Measurements from ENCODE around the gene RNF130.
"Not testable (repeated sequence)": the region's sequence is repeated elsewhere in the genome, so short reads cannot be mapped to it uniquely, and the experiment has no call there.

Gene RNF130

GRCh38 chr5:180095545-180095944, 24.0 kb upstream of the RNF130 start:
- H3K27ac ChIP-seq (ENCODE audit: low read length), result no peak overlapping the region
- DNase-seq (ENCODE audit: low read depth, low spot score), result no peak
- no peaks in the 10 kb centered on the region; the same call in 1 of the 2 replicates for H3K36me3 ChIP-seq (ENCODE audit: control insufficient read depth, insufficient read depth, low read length)
- WGBS (ENCODE audit: insufficient coverage, insufficient read length), result no CpG with 5 or more reads among the region's 9 CpGs
- no peaks in the 10 kb centered on the region for H3K9me3 ChIP-seq (ENCODE audit: control insufficient read depth, insufficient read depth, low read length)
- no peak overlapping the region for H3K4me3 ChIP-seq (ENCODE audit: low read length)
- H3K27me3 ChIP-seq (ENCODE audit: control insufficient read depth, insufficient read depth, low read length), result no peaks in the 10 kb centered on the region
- no peaks in the 10 kb centered on the region for H3K4me1 ChIP-seq (ENCODE audit: control insufficient read depth, insufficient read depth, low read length)

GRCh38 chr5:180093651-180094382, 22.3 kb upstream of the RNF130 start:
- WGBS (ENCODE audit: insufficient coverage, insufficient read length), result no CpG with 5 or more reads among the region's 9 CpGs
- H3K27ac ChIP-seq (ENCODE audit: low read length), result no peak overlapping the region
- no peak for DNase-seq (ENCODE audit: low read depth, low spot score)

GRCh38 chr5:180093241-180093640, 21.7 kb upstream of the RNF130 start:
- Histone ChIP-seq H3K4me3 (ENCODE audit: low read length) (no peak overlapping the region), H3K36me3 (ENCODE audit: control insufficient read depth, insufficient read depth, low read length) (no peaks in the 10 kb centered on the region), H3K4me1 (ENCODE audit: control insufficient read depth, insufficient read depth, low read length) (peaks cover 2% of the 10 kb centered on the region), H3K27ac (ENCODE audit: low read length) (no peak overlapping the region), H3K27me3 (ENCODE audit: control insufficient read depth, insufficient read depth, low read length) (no peaks in the 10 kb centered on the region), H3K9me3 (ENCODE audit: control insufficient read depth, insufficient read depth, low read length) (no peaks in the 10 kb centered on the region)
- no CpG with 5 or more reads among the region's 6 CpGs for WGBS (ENCODE audit: insufficient coverage, insufficient read length)
- DNase-seq (ENCODE audit: low read depth, low spot score), result no peak

More at GRCh38 chr5:180093651-180094382, 22.3 kb upstream of the RNF130 start:
- Histone ChIP-seq H3K4me3 (ENCODE audit: low read length) (no peak overlapping the region), H3K4me1 (ENCODE audit: control insufficient read depth, insufficient read depth, low read length) (no peaks in the 10 kb centered on the region), H3K9me3 (ENCODE audit: control insufficient read depth, insufficient read depth, low read length) (no peaks in the 10 kb centered on the region), H3K27me3 (ENCODE audit: control insufficient read depth, insufficient read depth, low read length) (no peaks in the 10 kb centered on the region), H3K36me3 (ENCODE audit: control insufficient read depth, insufficient read depth, low read length) (no peaks in the 10 kb centered on the region)

GRCh38 chr5:180090769-180091546, 19.4 kb upstream of the RNF130 start:
- no peak overlapping the region for H3K27ac ChIP-seq (ENCODE audit: low read length)

GRCh38 chr5:180090098-180090768, 18.7 kb upstream of the RNF130 start:
- H3K4me3 ChIP-seq (ENCODE audit: low read length), result peak overlapping the region; percentile 20; the same call in 1 of the 2 replicates
- peaks cover 3% of the 10 kb centered on the region for H3K4me1 ChIP-seq (ENCODE audit: control insufficient read depth, insufficient read depth, low read length)
- no peaks in the 10 kb centered on the region for H3K27me3 ChIP-seq (ENCODE audit: control insufficient read depth, insufficient read depth, low read length)
- no peaks in the 10 kb centered on the region for H3K9me3 ChIP-seq (ENCODE audit: control insufficient read depth, insufficient read depth, low read length)
- DNase-seq (ENCODE audit: low read depth, low spot score), result peak; percentile 75
- no peaks in the 10 kb centered on the region for H3K36me3 ChIP-seq (ENCODE audit: control insufficient read depth, insufficient read depth, low read length)
- no peak overlapping the region for H3K27ac ChIP-seq (ENCODE audit: low read length)
- no CpG with 5 or more reads among the region's 58 CpGs for WGBS (ENCODE audit: insufficient coverage, insufficient read length)

More at GRCh38 chr5:180090769-180091546, 19.4 kb upstream of the RNF130 start:
- Histone ChIP-seq H3K27me3 (ENCODE audit: control insufficient read depth, insufficient read depth, low read length) (no peaks in the 10 kb centered on the region), H3K4me3 (ENCODE audit: low read length) (no peak overlapping the region), H3K9me3 (ENCODE audit: control insufficient read depth, insufficient read depth, low read length) (no peaks in the 10 kb centered on the region), H3K36me3 (ENCODE audit: control insufficient read depth, insufficient read depth, low read length) (no peaks in the 10 kb centered on the region), H3K4me1 (ENCODE audit: control insufficient read depth, insufficient read depth, low read length) (peaks cover 2% of the 10 kb centered on the region)
- no CpG with 5 or more reads among the region's 17 CpGs for WGBS (ENCODE audit: insufficient coverage, insufficient read length)
- no peak for DNase-seq (ENCODE audit: low read depth, low spot score)

GRCh38 chr5:180089628-180090027, 18.1 kb upstream of the RNF130 start:
- H3K36me3 ChIP-seq (ENCODE audit: control insufficient read depth, insufficient read depth, low read length); H3K4me3 ChIP-seq (ENCODE audit: low read length); H3K9me3 ChIP-seq (ENCODE audit: control insufficient read depth, insufficient read depth, low read length); DNase-seq (ENCODE audit: low read depth, low spot score); H3K27ac ChIP-seq (ENCODE audit: low read length); H3K4me1 ChIP-seq (ENCODE audit: control insufficient read depth, insufficient read depth, low read length); H3K27me3 ChIP-seq (ENCODE audit: control insufficient read depth, insufficient read depth, low read length): not testable (repeated sequence)
- WGBS (ENCODE audit: insufficient coverage, insufficient read length), result no CpG with 5 or more reads among the region's 18 CpGs

GRCh38 chr5:180088561-180088960, 17.0 kb upstream of the RNF130 start:
- no peak overlapping the region for H3K27ac ChIP-seq (ENCODE audit: low read length)
- no peaks in the 10 kb centered on the region for H3K27me3 ChIP-seq (ENCODE audit: control insufficient read depth, insufficient read depth, low read length)
- peaks cover 8% of the 10 kb centered on the region for H3K4me1 ChIP-seq (ENCODE audit: control insufficient read depth, insufficient read depth, low read length)
- no peaks in the 10 kb centered on the region for H3K36me3 ChIP-seq (ENCODE audit: control insufficient read depth, insufficient read depth, low read length)
- H3K9me3 ChIP-seq (ENCODE audit: control insufficient read depth, insufficient read depth, low read length), result no peaks in the 10 kb centered on the region
- WGBS (ENCODE audit: insufficient coverage, insufficient read length), result no CpG with 5 or more reads among the region's 8 CpGs
- no peak overlapping the region for H3K4me3 ChIP-seq (ENCODE audit: low read length)
- DNase-seq (ENCODE audit: low read depth, low spot score), result no peak

GRCh38 chr5:180086816-180087399, 15.3 kb upstream of the RNF130 start:
- H3K27ac ChIP-seq (ENCODE audit: low read length), result no peak overlapping the region
- peaks cover 10% of the 10 kb centered on the region for H3K4me1 ChIP-seq (ENCODE audit: control insufficient read depth, insufficient read depth, low read length)
- H3K36me3 ChIP-seq (ENCODE audit: control insufficient read depth, insufficient read depth, low read length), result no peaks in the 10 kb centered on the region
- no peaks in the 10 kb centered on the region for H3K9me3 ChIP-seq (ENCODE audit: control insufficient read depth, insufficient read depth, low read length)
- no CpG with 5 or more reads among the region's 11 CpGs for WGBS (ENCODE audit: insufficient coverage, insufficient read length)
- no peaks in the 10 kb centered on the region for H3K27me3 ChIP-seq (ENCODE audit: control insufficient read depth, insufficient read depth, low read length)
- H3K4me3 ChIP-seq (ENCODE audit: low read length), result no peak overlapping the region
- no peak for DNase-seq (ENCODE audit: low read depth, low spot score)

GRCh38 chr5:180085837-180086236, 14.3 kb upstream of the RNF130 start:
- H3K9me3 ChIP-seq (ENCODE audit: control insufficient read depth, insufficient read depth, low read length), result no peaks in the 10 kb centered on the region
- H3K27ac ChIP-seq (ENCODE audit: low read length), result no peak overlapping the region
- H3K4me3 ChIP-seq (ENCODE audit: low read length), result no peak overlapping the region
- WGBS (ENCODE audit: insufficient coverage, insufficient read length), result no CpG with 5 or more reads among the region's 7 CpGs
- H3K27me3 ChIP-seq (ENCODE audit: control insufficient read depth, insufficient read depth, low read length), result no peaks in the 10 kb centered on the region
- DNase-seq (ENCODE audit: low read depth, low spot score), result no peak
- H3K36me3 ChIP-seq (ENCODE audit: control insufficient read depth, insufficient read depth, low read length), result no peaks in the 10 kb centered on the region
- H3K4me1 ChIP-seq (ENCODE audit: control insufficient read depth, insufficient read depth, low read length), result peaks cover 10% of the 10 kb centered on the region

Data from iPS DF 6.9 (cell line).